ENCODE measurements around the gene ZNF423.

The ZNF423 gene

GRCh38 chr16:49848530-49848929, 7.4 kb downstream of the ZNF423 start:
- TF ChIP-seq CTCF (IDR thresholded peaks at IDR 0.05; ENCODE audit: low read depth, low read length, missing control alignments) = no peak
- H3K4me3 ChIP-seq (ENCODE audit: low read depth, low read length) = no peak overlapping the region
- no peak for DNase-seq (ENCODE audit: low read depth)

GRCh38 chr16:49846800-49847199, 9.1 kb downstream of the ZNF423 start:
- H3K4me3 ChIP-seq (ENCODE audit: low read depth, low read length) = no peak overlapping the region
- DNase-seq (ENCODE audit: low read depth) = no peak
- TF ChIP-seq CTCF (IDR thresholded peaks at IDR 0.05; ENCODE audit: low read depth, low read length, missing control alignments) = no peak

GRCh38 chr16:49844359-49844758, 11.6 kb downstream of the ZNF423 start:
- no peak overlapping the region for H3K4me3 ChIP-seq (ENCODE audit: low read depth, low read length)
- no peak for TF ChIP-seq CTCF (IDR thresholded peaks at IDR 0.05; ENCODE audit: low read depth, low read length, missing control alignments)
- DNase-seq (ENCODE audit: low read depth) = no peak

- no peak for DNase-seq (ENCODE audit: low read depth)
- H3K4me3 ChIP-seq (ENCODE audit: low read depth, low read length) = no peak overlapping the region
- no peak for TF ChIP-seq CTCF (IDR thresholded peaks at IDR 0.05; ENCODE audit: low read depth, low read length, missing control alignments)
Measured at GRCh38 chr16:49843758-49844157, 12.2 kb downstream of the ZNF423 start.

- H3K4me3 ChIP-seq (ENCODE audit: low read depth, low read length) = no peak overlapping the region
- TF ChIP-seq CTCF (IDR thresholded peaks at IDR 0.05; ENCODE audit: low read depth, low read length, missing control alignments) = no peak
- DNase-seq (ENCODE audit: low read depth) = no peak
Measured at GRCh38 chr16:49842972-49843371, 12.9 kb downstream of the ZNF423 start.

GRCh38 chr16:49839017-49839825, 16.7 kb downstream of the ZNF423 start:
- H3K4me3 ChIP-seq (ENCODE audit: low read depth, low read length) = no peak overlapping the region
- TF ChIP-seq CTCF (IDR thresholded peaks at IDR 0.05; ENCODE audit: low read depth, low read length, missing control alignments) = no peak
- DNase-seq (ENCODE audit: low read depth) = no peak

GRCh38 chr16:49838441-49839016, 17.4 kb downstream of the ZNF423 start:
- no peak overlapping the region for H3K4me3 ChIP-seq (ENCODE audit: low read depth, low read length)
- no peak for TF ChIP-seq CTCF (IDR thresholded peaks at IDR 0.05; ENCODE audit: low read depth, low read length, missing control alignments)
- no peak for DNase-seq (ENCODE audit: low read depth)

Data from GM12864 (cell line).